Lower leg skin (tissue), 3 donors: ENCODE data around the gene RBP4.

Experiments used
- POLR2A ChIP-seq, 2 donors: fragments of 450-650 bp; IDR thresholded peaks; one replicate each; pipeline ENCODE4 v1.6.1; 2016 to 2017; ENCODE audit warnings: antibody characterized with exemption in 2 of 2, mild to moderate bottlenecking in 1 of 2, moderate library complexity in 1 of 2
- TF ChIP-seq, protein P1 (sequence below), 3 donors: fragments of 450-650 bp; IDR thresholded peaks; one replicate each; pipeline ENCODE4 v1.5.1; 2016; ENCODE audit warnings: antibody characterized with exemption in 3 of 3, mild to moderate bottlenecking in 3 of 3, moderate library complexity in 2 of 3

DNA sequence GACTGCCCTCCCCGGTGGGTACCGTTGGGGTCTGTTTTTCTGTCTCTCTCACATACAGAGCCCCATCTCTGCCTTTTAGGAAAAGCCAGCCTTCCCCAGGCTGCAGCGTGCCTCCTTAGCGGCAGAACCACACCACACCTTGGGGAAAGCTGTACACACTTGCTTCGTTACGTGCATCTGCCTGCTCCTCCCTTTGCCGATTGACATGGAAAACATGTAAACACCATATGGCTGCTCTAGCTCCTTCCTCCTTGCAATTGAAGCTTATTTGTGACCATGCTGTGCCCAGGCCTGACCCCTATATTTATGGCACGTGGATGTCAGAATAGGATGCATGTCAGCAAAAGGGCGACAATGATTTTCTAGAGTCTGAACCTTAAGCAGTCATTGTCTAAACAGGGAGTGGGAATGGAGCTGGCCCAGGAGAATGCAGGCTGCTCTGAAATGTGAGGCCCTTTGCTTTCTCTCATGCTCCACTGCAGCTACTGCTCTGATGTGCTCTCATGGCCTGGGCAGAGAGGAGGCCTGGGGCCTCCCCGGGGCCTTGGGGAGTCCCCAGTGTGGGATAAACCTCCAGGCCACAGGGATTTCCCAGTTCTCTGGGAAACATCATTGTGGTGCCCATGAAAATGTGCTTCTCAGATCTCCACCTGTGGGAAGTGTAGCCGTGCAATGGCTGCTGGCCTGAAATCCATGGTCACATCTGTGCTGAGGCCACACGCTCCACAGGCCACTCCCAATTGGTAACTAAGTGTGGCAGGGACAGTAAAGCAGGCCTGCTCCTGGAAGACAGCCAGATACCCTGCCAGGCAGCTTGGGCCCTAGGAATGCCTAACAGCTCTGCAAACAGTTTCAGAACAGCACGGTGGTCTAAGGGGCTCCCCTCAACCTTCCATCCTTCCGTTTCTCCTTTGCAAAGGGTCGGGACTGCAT, 29.9 kb upstream of the RBP4 start:
- TF ChIP-seq, protein P1, sequence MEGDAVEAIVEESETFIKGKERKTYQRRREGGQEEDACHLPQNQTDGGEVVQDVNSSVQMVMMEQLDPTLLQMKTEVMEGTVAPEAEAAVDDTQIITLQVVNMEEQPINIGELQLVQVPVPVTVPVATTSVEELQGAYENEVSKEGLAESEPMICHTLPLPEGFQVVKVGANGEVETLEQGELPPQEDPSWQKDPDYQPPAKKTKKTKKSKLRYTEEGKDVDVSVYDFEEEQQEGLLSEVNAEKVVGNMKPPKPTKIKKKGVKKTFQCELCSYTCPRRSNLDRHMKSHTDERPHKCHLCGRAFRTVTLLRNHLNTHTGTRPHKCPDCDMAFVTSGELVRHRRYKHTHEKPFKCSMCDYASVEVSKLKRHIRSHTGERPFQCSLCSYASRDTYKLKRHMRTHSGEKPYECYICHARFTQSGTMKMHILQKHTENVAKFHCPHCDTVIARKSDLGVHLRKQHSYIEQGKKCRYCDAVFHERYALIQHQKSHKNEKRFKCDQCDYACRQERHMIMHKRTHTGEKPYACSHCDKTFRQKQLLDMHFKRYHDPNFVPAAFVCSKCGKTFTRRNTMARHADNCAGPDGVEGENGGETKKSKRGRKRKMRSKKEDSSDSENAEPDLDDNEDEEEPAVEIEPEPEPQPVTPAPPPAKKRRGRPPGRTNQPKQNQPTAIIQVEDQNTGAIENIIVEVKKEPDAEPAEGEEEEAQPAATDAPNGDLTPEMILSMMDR (IDR thresholded peaks at IDR 0.05), result no peak
- TF ChIP-seq POLR2A (IDR thresholded peaks at IDR 0.05), result no peak
